ENCODE results near the gene ANKRD11.
"Not testable (repeated sequence)": the region's sequence is repeated elsewhere in the genome, so short reads cannot be mapped to it uniquely, and the experiment has no call there.

Gene ANKRD11

GRCh38 chr16:89407282-89407924 lies 83.0 kb downstream of the ANKRD11 start:
- DNase-seq (ENCODE audit: low read depth in 3 of 3): no peak

GRCh38 chr16:89406277-89406888 lies 84.0 kb downstream of the ANKRD11 start:
- no peak for DNase-seq (ENCODE audit: low read depth in 3 of 3)

GRCh38 chr16:89404561-89404960 lies 85.8 kb downstream of the ANKRD11 start:
- no peak for DNase-seq (ENCODE audit: low read depth in 3 of 3)

GRCh38 chr16:89402962-89403361 lies 87.4 kb downstream of the ANKRD11 start:
- DNase-seq (ENCODE audit: low read depth in 3 of 3): no peak

GRCh38 chr16:89401641-89402445 lies 88.5 kb downstream of the ANKRD11 start:
- no peak for DNase-seq (ENCODE audit: low read depth in 3 of 3)

GRCh38 chr16:89401205-89401604 lies 89.2 kb downstream of the ANKRD11 start:
- no peak for DNase-seq (ENCODE audit: low read depth in 3 of 3)

GRCh38 chr16:89400740-89401139 lies 89.6 kb downstream of the ANKRD11 start:
- no peak for DNase-seq (ENCODE audit: low read depth in 3 of 3)

GRCh38 chr16:89398924-89399323 lies 91.4 kb downstream of the ANKRD11 start:
- DNase-seq (ENCODE audit: low read depth in 3 of 3): no peak

- DNase-seq (ENCODE audit: low read depth in 3 of 3): no peak
These were observed 93.0 kb downstream of the ANKRD11 start for GRCh38 chr16:89397331-89397861.

GRCh38 chr16:89396156-89396555 lies 94.2 kb downstream of the ANKRD11 start:
- DNase-seq (ENCODE audit: low read depth in 3 of 3): no peak

GRCh38 chr16:89395150-89396142 lies 94.9 kb downstream of the ANKRD11 start:
- no peak for DNase-seq (ENCODE audit: low read depth in 3 of 3)

GRCh38 chr16:89393738-89394406 lies 96.5 kb downstream of the ANKRD11 start:
- no peak for DNase-seq (ENCODE audit: low read depth in 3 of 3)

GRCh38 chr16:89392881-89393737 lies 97.3 kb downstream of the ANKRD11 start:
- no peak for DNase-seq (ENCODE audit: low read depth in 3 of 3)

GRCh38 chr16:89390224-89390583 lies 100.2 kb downstream of the ANKRD11 start:
- not testable (repeated sequence) for DNase-seq (ENCODE audit: low read depth in 3 of 3)

- DNase-seq (ENCODE audit: low read depth in 3 of 3): not testable (repeated sequence)
These were observed 100.7 kb downstream of the ANKRD11 start for GRCh38 chr16:89389504-89390223.

GRCh38 chr16:89388536-89388935 lies 101.8 kb downstream of the ANKRD11 start:
- DNase-seq (ENCODE audit: low read depth in 3 of 3): no peak

GRCh38 chr16:89386306-89387185 lies 103.8 kb downstream of the ANKRD11 start:
- no peak for DNase-seq (ENCODE audit: low read depth in 3 of 3)

- no peak for DNase-seq (ENCODE audit: low read depth in 3 of 3)
These were observed 104.6 kb downstream of the ANKRD11 start for GRCh38 chr16:89385712-89386111.

Measured in stimulated activated CD4-positive, alpha-beta T cell treated with anti-CD3 and anti-CD28 coated beads, TNF-alpha, amount 100 ng/mL, for 48 hours (primary cell).